Frontal cortex (tissue), 4 donors: ENCODE data around the gene CCNJL. TPM values are rescaled to one million over a fixed set of nuclear protein-coding genes. Genes with fewer than 3 reads are reported as not detected.

Source experiments
- DNase-seq, 2 donors: peaks; one replicate each; pipeline ENCODE4 v3.0.0; 2012; ENCODE audit warnings: low spot score in 2 of 2
- FAIRE-seq: peaks from 2 replicates; lab custom pipeline; 2012; peaks lifted over from hg19 to GRCh38; lab: Jason Lieb, UNC
- total RNA-seq: library from RNA; depleted of rRNA; stranded (reverse); fragments of >200 nt; gene quantifications from one replicate; pipeline ENCODE4 v1.2.3, GENCODE V29; 2014
- donor health status: control.
- donor health status: control.
- donor health status: control.

The CCNJL gene
- total RNA-seq, 1 donor from 2014 or later: 0.82 TPM

GRCh38 chr5:160297004-160297403 is 15.4 kb downstream of the CCNJL start:
- no peak for DNase-seq
- no peak for FAIRE-seq

GRCh38 chr5:160296496-160296895 is 15.9 kb downstream of the CCNJL start:
- FAIRE-seq (no peak), DNase-seq (no peak)

GRCh38 chr5:160293901-160294561 is 18.3 kb downstream of the CCNJL start:
- FAIRE-seq: no peak
- DNase-seq: no peak

- no peak for FAIRE-seq
- DNase-seq: no peak
These were observed 19.0 kb downstream of the CCNJL start for GRCh38 chr5:160293386-160293785.

- DNase-seq (no peak), FAIRE-seq (no peak)
These were observed 20.9 kb downstream of the CCNJL start for GRCh38 chr5:160291467-160291866.

GRCh38 chr5:160290751-160291150 is 21.6 kb downstream of the CCNJL start:
- FAIRE-seq (no peak), DNase-seq (no peak)

- FAIRE-seq: no peak
These were observed 22.6 kb downstream of the CCNJL start for GRCh38 chr5:160289721-160290120.

GRCh38 chr5:160289356-160289651 is 23.1 kb downstream of the CCNJL start:
- FAIRE-seq (no peak), DNase-seq (no peak)

More at GRCh38 chr5:160289721-160290120, 22.6 kb downstream of the CCNJL start:
- no peak for DNase-seq

- FAIRE-seq (no peak), DNase-seq (no peak)
These were observed 24.8 kb downstream of the CCNJL start for GRCh38 chr5:160287378-160288051.

GRCh38 chr5:160286947-160287346 is 25.4 kb downstream of the CCNJL start:
- FAIRE-seq (no peak), DNase-seq (no peak)

GRCh38 chr5:160285316-160285715 is 27.0 kb downstream of the CCNJL start:
- no peak for FAIRE-seq

GRCh38 chr5:160284291-160284873 is 28.0 kb downstream of the CCNJL start:
- DNase-seq: no peak
- no peak for FAIRE-seq

More at GRCh38 chr5:160285316-160285715, 27.0 kb downstream of the CCNJL start:
- no peak for DNase-seq

GRCh38 chr5:160281275-160281674 is 31.1 kb downstream of the CCNJL start:
- FAIRE-seq: no peak

GRCh38 chr5:160280384-160281095 is 31.8 kb downstream of the CCNJL start:
- DNase-seq (no peak), FAIRE-seq (no peak)

More at GRCh38 chr5:160281275-160281674, 31.1 kb downstream of the CCNJL start:
- no peak for DNase-seq

- FAIRE-seq (no peak), DNase-seq (no peak)
These were observed 34.0 kb downstream of the CCNJL start for GRCh38 chr5:160278343-160278742.

GRCh38 chr5:160274483-160274931 is 37.9 kb downstream of the CCNJL start:
- no peak for DNase-seq

GRCh38 chr5:160272889-160273288 is 39.5 kb downstream of the CCNJL start:
- DNase-seq (no peak), FAIRE-seq (no peak)

More at GRCh38 chr5:160274483-160274931, 37.9 kb downstream of the CCNJL start:
- no peak for FAIRE-seq

GRCh38 chr5:160272264-160272663 is 40.1 kb downstream of the CCNJL start:
- no peak for FAIRE-seq

GRCh38 chr5:160271836-160272235 is 40.5 kb downstream of the CCNJL start:
- no peak for FAIRE-seq
- no peak for DNase-seq

More at GRCh38 chr5:160272264-160272663, 40.1 kb downstream of the CCNJL start:
- DNase-seq: no peak

- no peak for FAIRE-seq
- DNase-seq: no peak
These were observed 41.0 kb downstream of the CCNJL start for GRCh38 chr5:160271396-160271795.
